PC-9 (cell line): ENCODE measurements around the gene KLK12.

Experiments used
- CTCF ChIP-seq: fragments of 200-600 bp; sonication (generic); conservative IDR thresholded peaks from 2 replicates; pipeline ENCODE4 v1.6.1; 2017; ENCODE audit warnings: mixed run types, antibody characterized with exemption, mild to moderate bottlenecking, moderate library complexity
- EZH2 ChIP-seq: fragments of 200-600 bp; sonication (generic); IDR thresholded peaks from 2 replicates; pipeline ENCODE4 v1.8.0; 2017; ENCODE audit warnings: antibody characterized with exemption, low read depth

DNA sequence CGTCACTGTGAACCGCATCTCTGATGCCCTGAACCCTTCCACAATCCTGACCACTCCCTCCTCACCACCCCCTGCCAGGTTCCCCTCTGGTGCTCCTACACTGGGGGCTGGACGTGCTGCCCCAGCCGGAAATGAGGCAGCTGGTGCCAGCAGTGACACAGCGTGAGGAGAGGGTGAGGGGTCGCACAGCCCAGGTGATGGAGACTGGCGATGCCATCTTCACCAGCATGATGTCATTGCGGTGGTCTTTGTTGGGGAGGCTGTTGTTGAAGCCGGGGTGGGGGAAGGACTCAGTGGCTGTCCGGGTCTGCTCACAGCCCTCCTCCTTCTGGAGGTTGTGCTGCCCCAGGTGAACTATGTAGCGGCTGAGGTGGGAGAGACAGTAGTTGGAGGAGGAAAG, 10.9 kb downstream of the KLK12 start:
- TF ChIP-seq CTCF, result no peak
- TF ChIP-seq EZH2, result no peak
